ENCODE results near the gene CXCR5.

CXCR5 gene

GRCh38 chr11:118897721-118898310 is 14.1 kb downstream of the CXCR5 start:
- in situ Hi-C loops (cut with MboI; ENCODE audit: low sequenced_read_pairs): no loop called here

DNA sequence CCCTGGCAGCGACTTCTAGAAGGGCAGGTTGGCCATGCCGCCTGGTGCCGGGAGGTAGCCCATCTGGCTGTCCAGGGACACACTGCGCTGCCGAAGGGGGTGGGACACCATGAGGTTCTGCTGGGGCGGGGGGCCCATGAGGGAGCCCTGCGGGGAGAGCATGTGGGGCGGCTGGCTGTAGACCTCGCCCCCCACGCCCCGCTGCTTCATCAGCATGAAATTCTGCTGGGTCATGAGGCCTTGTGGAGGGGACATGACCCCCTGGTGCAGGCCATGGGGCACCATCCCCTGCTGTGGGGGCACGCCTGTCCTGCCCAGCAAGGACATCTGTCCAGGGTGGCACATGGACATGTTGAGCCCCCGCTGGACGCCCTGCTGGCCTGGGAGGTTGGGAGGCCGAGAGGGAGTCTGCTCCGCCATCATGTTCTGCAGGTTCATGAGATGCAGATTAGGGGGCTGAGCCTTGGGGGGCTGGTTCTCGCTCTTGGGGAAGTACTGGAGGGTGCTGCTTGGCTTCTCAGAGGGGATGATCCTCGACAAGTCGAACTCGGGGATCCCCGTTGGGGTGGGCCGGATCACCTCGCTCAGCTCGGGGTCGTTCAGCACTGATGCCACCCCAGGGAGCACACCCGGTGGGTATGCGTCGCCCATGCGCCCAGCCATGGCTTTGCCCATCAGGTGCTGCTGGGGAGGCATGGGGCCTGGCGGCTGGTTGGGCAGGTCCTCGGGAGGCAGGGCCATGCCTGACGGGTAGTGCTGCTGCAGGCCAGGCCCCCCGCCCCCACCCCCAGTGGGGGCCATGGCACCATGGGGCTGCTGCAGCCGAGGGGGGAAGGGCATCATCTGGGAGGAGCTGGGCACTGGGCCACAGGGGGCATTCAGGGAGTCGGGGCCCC is 15.0 kb downstream of the CXCR5 start:
- in situ Hi-C loops (cut with MboI; ENCODE audit: low sequenced_read_pairs): no loop called here

GRCh38 chr11:118899296-118899688 is 15.6 kb downstream of the CXCR5 start:
- in situ Hi-C loops (cut with MboI; ENCODE audit: low sequenced_read_pairs): no loop called here

- in situ Hi-C loops (cut with MboI; ENCODE audit: low sequenced_read_pairs): no loop called here
Measured at GRCh38 chr11:118899706-118900360, 16.1 kb downstream of the CXCR5 start.

DNA sequence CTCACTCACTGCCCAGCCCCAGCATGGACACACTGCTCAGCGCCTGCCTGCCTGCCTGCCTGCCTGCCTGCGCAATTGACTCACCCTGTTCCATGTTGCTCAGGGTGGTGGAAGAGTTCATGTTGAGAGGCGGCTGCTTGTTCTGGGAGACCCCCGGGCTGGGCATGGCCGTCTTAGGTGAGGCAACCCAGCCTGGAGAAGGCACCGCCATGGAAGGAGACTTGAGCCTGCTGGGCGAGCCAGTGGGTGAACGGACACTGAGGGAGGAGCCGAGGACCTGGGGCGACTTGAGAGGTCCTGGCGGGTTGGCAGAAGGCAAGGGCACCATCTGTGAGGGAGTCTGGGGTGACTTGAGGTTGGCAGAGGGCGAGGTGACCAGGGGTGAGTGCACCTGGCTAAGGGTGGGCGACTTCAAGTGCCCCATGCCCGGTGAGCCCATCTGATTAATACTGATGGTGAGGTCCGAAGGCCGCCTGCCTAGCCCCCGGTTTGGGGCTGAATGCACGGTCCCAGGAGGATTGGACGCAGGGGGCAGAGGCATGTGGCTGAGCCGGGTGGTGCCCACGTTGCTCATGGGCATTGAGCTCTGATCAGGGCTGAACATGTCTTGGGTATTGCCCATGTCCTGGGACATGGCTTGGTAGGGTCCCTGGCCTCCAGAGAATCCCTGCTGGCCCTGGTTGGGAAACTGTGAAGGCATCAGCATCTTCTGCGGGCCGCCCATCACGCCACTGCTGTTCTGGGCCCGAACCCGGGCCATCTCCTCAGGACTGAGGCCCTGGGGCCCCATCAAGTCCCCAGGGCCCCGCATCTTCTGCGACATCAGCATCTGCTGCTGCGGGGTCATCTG is 17.1 kb downstream of the CXCR5 start:
- in situ Hi-C loops (cut with MboI; ENCODE audit: low sequenced_read_pairs): no loop called here

DNA sequence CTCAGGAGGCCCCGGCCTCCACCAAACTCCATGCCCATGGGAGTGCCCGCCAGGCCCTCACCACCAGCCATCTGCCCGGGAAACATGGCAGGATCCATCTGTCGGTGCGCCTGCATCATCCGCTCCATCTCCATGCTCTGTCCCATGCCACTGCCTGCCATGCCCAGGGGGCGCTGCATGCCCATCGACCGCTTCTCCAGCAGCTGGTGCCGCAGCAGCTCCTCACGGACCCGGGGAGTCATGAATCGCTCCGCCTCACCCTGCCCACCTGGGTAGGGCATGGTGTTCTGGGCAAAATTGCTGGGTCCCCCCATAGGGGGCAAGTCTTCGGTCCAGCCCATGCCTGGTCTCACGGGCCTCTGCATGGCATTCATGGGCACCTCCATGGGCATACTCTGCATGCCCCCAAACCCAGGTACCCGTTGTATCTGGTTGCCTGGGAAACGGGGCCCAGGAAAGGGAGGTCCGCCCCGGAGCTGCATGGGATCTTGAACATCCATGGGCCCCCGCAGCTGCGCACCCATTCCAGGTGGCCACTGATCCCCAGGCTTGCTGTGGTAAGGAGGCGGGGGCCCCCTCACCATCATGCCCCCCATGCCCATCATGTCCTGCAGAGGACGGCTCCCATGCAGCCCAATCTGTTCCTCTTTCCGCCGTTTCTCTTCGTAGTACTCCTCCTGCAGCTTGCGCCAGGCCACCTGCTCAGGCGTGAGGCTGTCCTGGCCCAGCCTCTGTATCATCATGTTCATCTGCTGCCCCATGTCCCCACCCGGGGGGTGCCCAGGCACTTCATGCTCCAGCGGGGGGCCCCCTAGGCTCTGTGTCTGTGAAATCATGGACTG is 18.0 kb downstream of the CXCR5 start:
- in situ Hi-C loops (cut with MboI; ENCODE audit: low sequenced_read_pairs): no loop called here

DNA sequence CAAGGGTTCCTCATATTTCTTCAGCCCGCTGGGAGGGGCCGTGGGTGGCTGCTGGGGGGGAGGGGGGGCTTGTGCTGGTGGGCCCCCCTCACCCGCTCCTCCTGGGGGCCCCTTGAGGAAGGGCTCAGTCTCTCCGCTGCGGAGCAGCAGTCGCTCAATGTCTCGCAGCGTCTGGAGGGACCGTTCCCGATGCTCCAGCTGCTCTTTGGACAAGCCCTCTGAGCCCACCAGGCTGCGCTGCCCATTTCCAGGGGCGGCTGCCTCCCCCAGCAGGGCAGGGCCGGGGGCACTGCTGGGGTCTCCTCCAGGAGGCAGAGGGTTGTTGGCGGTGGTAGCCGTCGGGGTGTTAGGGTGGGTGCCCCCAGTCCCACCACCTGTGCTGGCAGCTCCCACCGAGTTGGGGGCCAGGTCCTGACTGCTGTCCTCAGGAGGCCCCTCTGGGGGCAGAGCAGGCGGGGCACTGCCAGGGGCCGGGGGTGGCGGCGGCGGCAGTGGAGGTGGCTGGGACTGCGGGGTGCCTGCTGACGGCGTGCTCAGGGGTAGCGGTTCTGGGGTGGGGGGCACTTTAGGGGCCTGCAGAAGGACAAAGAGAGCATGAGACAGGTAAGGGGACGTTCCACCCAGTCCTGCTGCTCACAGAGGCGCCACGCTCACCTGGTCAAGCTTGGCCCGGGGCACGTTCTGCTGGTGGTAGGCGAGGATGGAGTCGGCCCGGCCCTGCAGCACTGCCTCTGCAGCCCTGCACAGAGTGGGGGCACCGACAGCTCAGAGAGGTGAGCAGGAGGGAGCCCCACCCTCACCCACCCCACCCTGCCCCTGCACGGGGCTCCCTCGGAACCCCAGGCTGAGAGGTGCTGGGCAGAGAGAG is 18.9 kb downstream of the CXCR5 start:
- in situ Hi-C loops (cut with MboI; ENCODE audit: low sequenced_read_pairs): no loop called here

DNA sequence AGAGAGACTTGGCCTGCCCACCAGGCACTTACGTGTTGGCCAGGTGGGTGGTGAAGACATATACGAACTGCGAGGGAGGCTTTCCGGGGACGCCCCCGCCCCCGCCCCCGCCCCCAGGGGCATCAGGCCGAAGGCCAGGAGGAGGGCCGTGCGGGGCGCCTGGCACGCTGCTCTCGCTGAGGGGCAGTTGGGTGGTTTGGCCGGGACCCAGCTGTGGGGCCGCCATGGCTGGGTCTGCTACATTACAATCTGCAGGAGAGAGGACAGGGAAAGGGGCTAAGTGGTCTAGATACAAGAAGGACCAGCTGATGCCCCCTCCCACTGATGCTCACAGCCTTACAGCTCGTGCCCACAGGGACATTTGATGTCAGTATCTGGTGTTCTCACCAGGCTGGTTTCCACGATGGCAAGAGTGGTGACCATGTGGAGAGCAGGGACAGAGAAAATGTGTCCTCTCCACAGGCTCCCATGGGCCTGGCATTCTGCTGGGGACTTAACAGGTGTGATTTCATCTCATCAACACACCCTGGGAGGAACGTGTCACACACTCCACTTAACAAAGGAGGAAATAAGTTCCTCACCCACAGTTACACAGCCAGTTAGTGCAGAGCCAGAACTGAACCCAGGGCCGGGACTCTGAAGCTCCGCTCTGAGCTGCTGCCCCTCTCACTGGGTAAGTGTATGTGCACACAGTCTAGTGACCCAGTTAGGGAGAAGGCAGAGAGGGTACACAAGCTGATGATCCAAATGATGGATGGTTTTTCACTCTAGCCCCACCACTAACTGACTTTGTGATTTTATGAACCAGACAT is 19.7 kb downstream of the CXCR5 start:
- in situ Hi-C loops (cut with MboI; ENCODE audit: low sequenced_read_pairs): no loop called here

DNA sequence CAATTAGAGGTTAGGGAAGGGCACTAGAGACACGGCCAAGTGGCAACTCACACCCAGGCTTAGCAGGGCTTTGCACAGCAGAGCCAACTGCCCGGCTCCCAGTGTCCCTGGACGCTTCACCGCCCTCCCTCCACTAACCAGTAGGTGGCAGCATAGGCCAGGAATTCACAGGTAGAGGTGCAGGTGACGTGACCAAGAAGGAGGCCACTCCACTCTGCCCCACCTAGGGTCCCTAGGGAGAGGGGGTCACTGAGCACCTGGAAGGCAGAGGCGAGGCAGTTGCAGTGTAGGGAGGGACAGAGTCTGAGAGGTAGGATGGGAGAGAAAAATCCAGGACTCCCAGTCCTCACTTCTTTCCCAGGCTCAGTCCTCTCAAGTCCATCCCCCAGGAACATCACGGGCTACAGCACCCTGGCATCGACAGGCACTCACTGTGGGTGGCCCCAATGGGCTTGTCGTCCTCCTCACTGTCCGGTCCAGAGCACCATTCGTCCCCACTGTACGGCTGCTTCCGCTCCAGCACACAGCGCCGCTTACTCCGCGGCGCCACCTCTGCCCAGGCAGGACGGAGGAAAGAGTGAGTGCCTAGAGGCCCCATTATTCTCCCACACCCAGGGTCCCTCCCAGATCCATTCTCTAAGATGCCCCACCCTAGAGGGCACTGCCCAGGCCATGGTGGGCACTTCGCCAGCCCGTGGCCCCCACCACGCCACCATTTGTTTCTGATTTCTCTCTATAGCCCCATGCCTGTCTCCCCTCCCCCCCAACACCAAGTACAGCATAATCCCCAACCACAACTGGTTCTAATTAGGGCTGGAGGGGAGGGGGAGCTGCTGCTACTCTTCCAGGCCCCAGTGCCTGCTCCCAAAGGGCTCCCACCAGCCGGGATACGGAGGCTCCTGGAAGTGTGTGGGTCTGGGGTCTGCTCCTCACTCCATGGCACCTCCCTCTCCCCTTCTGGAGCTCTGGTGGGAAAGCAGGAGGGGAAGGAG is 23.7 kb downstream of the CXCR5 start:
- in situ Hi-C loops (cut with MboI; ENCODE audit: low sequenced_read_pairs): no loop called here

DNA sequence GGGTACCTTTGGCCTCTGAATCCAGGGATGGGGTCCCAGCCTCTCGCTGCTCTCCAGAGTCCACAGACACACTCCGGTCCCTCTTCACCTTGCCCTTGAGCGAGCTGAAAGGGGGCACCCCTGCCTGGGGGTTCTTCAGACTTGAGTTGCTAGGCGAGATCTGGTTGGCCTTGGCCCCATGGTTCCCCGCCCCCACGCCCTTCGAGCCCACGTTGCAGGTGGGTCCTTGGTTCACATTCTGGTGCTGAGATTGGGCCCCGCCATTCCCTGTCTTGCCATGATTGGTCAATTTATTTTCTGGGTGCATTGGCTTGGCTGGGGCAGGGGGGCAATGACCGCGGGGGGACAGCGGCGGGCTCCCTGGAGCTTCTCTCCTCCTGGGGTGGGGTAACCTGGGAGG is 24.6 kb downstream of the CXCR5 start:
- in situ Hi-C loops (cut with MboI; ENCODE audit: low sequenced_read_pairs): no loop called here

- in situ Hi-C loops (cut with MboI; ENCODE audit: low sequenced_read_pairs): no loop called here
Measured at GRCh38 chr11:118908901-118909618, 25.4 kb downstream of the CXCR5 start.

DNA sequence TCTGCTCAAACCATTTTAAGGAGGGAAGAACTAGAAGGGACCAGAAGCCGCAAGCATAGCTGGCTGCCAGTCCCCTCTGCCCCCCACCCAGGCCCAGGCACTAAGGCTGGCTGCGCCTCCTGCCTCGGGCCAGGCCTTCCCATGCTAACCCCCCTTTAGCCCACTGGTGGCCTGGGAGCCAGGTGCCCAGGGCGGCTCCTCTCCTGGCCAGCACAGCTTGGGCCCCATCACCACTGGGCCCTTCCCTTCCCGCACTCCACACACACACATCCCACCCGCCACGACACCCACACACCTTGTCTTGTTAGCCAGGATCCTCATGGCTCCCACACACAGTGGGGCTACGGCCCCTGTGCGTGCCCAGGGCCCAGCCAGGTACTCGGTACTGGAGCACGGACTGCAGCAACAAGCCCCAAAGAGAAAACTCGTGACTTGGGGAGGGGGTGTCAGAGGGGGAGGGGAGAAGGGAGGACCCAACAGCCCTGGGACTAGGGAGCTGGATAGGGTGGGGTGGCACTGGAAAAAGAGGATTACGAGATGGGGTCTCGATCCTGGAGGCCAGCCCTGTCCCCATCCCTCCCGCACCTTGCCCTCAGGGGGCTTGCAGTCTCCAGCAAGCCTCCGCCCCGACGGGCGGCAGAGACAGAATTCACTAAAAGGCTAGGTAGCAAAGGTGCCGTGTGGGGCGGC is 26.1 kb downstream of the CXCR5 start:
- in situ Hi-C loops (cut with MboI; ENCODE audit: low sequenced_read_pairs): no loop called here

DNA sequence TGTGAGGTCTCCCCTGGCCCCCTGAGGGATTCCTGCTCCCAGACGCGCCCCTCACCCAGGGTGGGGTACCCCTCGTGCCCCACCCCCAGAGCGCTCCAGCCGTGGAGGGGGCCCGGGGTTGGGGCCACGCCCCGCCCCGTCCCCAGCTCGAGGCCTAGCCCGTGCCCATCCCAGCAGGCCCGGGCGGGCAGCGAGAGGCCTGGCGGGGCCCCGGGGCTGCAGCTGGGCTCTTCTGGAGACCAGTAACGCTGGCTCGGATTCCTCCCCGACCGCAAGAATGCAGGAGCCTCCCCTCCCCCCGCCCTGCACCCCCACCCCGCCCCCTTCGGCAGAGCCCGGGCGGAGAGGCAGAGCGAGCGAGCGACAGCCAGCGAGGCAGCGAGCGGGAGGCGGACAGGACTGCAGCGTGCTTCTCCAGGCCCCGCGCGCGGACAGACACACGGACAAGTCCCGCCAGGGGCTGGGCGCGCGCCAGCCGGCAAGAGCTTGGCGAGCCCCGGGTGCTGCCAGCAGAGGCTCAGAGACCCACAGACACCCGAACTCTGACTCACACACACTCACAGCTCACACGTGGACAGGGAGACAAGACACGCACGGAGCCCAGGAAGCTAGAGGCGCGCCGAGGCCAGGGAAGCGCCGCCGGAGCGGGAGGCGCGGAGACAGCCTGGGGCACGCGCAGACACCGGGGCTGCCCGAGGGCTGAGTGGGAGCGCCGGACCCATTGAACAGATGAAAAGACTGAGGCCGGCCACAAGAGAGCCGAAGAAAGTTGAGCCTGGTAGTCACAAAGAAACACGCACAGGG is 26.8 kb downstream of the CXCR5 start:
- in situ Hi-C loops (cut with MboI; ENCODE audit: low sequenced_read_pairs): no loop called here

GRCh38 chr11:118911113-118911879 is 27.6 kb downstream of the CXCR5 start:
- in situ Hi-C loops (cut with MboI; ENCODE audit: low sequenced_read_pairs): no loop called here

Data from HL-60/S4 treated with phorbol 12-myristate 13-acetate at 8.2 ng/mL for 4 days and 3 days (cell line).